Ureter (tissue), 1 donor: ENCODE data around the gene EXOC3. TPM values are rescaled to one million over a fixed set of nuclear protein-coding genes. Genes with fewer than 3 reads are reported as not detected.

Experiments
- DNase-seq: peaks from one replicate; pipeline ENCODE4 v3.0.0-alpha.2; 2020; ENCODE audit warnings: low spot score
- total RNA-seq: library from RNA; stranded (reverse); gene quantifications from one replicate; pipeline ENCODE4 v1.2.4, GENCODE V29; 2023
- donor health status: DM: yes; HTN: yes; CAD: no.

Gene EXOC3
- total RNA-seq, 1 donor from 2014 or later, result 63.3 TPM

DNA sequence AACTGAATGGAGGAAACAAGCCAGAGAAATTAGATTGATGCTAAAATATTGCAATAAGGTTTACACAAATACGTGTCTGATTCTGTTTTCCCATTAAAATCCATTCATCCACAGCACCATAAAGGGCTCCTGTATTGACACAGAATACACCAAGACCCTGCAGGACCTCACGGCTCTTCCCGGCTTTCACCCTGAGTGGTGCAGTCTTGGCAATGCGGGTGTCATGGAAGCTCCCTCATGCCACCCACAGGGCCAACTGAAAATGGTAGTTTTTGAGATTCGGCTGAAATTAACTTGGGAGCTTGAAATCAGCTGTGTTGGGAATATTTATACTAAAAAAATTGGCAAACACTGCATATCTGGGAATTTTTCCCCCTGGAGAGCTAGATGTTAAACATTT is 17.3 kb upstream of the EXOC3 start:
- DNase-seq, result no peak

DNA sequence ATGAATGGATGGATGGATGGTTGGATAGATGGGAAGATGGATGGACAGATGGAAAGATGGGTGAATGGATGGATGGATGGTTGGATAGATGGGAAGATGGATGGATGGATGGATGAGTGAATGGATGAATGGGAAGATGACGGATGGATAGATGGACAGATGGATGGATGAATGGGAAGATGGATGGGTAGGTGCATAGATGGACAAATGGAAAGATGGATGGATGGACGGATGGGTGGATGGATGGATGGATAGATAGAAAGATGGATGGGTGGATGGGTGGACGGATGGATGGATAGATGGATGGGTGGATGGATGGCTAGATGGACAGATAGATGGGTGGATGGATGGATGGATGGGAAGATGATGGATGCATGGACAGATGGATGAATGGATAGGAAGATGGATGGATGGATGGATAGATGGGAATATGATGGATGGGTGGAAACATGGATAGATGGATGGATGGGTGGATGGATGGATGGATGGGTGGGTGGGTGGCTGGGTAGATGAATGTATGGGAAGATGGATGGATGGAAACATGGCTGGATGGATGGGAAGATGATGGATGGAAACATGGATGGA is 16.5 kb upstream of the EXOC3 start:
- DNase-seq, result no peak

DNA sequence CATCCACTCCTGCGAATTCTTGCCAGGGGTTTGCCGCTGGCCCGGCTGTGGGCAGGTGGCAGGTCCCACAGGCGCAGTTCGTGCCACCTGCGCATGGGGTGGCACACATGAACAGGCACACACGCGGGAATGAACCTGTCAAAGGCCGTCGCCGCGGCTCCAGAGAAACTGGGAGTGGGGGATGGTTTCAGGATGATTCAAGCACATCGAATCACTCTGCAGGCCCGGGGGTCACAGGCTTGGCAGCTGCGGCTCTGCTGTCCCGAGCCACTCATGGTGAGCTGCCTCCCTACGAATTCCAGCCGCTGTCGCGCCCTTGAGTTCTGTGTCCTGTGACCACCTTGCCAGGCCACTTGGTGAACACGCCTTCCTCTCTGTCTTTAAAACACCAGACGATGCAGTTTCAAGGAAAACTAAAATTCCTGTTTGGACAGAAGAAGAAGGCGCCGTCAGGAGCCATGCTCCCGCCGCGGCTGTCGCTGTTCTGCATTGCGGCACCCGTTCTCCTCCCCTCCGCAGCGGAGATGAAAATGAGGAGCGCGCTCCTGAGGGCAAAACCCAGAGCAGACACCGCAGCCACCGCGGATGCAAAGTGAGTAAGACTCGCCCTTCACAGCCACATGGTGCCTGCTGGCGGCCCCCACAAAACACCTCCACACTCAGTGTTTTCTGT is 15.4 kb upstream of the EXOC3 start:
- no peak for DNase-seq

DNA sequence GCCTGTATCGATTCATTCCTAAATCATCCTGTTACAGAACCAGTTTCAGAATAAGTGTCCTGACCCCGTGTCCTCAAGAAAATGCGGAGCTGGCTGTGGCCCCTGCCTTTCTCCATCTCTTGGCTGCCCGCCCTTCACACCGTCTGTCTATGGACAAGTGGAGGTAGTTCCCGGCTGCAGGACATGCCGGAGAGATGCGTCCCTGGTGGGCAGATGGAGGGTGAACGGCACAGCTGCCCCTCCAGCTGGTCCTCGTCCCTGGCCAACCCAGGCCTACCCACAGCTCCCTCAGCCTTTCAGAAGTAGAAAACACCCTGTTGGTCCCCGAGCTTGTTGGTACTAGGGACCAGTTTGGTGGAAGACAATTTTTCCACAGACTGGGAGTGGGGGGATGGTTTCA is 14.8 kb upstream of the EXOC3 start:
- no peak for DNase-seq

DNA sequence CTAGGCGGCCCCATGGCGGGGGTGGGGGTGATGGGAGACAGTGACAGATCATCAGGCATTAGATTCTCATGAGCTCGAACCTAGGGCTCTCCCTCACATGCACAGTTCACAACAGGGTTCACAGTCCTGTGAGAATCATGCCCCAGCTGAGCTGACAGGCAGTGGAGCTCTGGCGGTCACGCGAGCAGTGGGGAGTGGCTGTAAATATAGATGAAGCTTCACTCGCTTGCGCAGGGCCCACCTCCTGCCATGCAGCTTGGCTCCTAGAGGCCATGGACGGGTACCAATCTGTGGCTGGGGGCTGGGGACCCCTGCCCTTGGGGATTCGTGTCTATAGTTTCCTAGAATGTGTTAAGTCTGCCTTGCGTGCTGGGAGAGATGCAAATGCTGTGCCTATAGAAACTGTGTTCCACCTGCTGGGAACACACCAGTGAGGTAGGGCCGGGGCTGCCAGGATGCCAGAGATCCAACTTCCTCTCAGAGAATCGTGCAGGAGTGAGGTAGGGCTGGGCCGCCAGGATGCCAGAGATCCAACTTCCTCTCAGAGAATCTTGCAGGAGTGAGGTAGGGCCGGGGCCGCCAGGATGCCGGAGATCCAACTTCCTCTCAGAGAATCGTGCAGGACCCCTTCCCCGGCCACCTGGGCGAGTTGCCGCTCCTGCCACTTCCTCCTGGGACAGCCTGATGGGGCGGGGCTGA is 14.1 kb upstream of the EXOC3 start:
- no peak for DNase-seq

DNA sequence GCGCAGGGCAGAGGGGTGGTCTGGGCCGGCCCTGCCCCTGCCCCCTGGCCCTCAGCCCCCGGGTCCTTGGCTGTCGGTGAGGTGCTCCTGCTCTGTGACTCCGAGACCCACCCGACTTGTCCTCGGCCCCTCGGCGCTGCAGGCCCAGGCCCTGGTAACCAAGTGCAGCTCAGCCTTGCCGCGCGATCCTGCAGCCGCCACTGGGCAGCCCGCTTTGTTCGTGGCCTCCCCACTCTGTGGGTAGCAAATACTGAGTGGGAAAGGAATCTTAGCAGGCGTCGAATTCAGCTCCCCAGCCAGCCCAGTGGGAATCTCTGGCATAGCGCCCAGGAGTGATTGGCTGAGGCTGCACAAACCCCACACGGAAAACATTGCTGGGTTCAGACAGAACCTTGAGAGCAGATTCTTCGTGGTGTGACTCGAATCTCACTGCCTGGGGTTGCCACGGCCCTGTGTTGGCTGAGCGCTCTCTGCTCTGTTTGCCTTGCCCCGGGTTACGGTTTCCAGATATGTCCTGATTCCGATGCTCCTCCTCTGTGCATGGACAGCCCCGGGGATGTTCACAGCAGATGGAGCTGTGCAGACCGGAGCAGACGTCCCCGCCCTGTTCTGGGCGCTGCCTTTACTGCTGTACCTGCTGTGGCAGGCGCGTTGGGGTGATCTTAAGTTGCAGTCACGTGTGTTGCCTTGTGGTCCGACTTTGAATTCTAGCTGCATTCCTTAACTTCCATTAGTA is 13.4 kb upstream of the EXOC3 start:
- DNase-seq, result no peak

DNA sequence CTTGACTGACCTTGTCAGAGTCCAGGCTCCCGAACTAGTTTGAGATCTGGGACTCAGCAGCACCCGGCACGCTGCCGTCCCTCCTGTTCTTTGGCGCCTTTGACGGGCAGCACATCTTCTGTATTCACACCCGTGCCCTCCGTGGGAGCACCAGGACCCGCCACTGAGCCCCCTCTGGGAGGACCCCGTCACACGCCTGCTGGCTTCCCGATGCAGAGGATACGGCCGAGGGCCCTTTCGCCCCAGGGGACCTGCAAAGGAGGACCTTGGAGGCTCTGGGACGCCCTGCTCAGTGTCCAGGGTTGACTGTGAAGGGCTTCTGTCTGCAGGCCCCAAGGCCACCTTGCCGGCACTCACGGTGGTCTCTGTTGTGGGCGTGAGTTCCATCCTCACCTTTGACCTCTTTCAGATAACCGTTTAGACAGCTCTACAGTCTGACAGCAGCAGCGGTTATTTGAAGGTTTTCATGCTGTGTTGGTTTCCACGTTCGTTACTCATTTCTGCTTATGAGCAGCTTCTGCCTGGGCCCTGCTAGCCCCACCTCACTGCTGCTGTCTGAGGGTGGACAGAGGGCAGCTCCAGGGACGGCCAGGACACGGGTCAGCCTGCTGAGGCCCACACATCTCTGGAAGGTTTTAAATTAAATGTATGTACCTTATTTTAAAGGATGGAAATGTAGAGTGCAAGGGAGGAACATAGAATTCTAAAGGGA is 12.6 kb upstream of the EXOC3 start:
- DNase-seq, result no peak

DNA sequence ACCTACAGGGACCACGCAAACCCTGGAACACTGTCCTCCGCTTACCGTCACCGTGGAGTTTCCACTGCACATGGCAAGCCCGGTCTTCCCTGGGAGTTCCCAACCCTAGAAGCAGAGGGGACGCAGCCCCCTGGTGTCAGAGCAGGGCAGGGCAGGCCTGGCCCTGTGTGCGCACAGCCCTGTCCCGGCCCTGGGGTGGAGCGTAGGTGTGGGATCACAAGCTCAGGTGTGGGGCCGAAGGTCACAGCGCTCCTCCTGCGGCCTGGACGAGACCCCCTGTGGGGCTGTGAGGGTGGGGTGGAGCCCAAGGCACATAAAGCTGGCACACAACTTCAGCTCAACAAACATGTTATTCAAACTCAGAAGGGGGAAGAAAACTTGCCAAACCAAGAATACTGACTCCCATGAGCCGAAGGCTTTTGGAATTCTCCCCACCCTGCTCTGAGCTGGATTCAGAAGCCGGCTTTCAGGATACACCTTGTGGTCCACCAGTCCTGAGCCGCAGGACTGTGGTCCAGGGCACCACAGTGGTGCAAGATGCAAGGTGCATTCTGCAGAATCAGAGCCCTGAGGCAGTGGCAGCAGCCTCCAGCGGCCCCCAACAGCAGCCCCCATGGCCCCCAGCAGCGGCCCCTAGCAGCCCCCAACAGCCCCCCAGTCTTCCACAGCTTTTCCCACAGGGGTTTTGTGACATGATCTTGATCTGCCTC is 11.8 kb upstream of the EXOC3 start:
- no peak for DNase-seq

DNA sequence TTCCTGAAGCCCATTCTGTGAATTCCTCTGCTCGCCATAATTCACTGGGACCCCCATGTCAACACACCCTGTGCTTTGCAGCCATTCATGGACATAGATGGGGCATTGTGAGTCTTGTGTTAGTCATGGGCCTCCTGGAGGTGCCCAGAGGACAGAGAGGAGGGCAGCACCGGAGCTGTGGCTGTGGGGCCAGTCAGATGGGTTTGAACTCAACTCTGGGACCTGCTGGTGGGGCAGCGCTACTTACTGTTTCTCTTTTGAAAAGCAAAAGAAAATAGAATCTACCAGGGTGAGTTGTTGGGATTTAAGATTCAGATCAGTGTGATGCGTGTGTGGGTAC is 11.3 kb upstream of the EXOC3 start:
- no peak for DNase-seq

DNA sequence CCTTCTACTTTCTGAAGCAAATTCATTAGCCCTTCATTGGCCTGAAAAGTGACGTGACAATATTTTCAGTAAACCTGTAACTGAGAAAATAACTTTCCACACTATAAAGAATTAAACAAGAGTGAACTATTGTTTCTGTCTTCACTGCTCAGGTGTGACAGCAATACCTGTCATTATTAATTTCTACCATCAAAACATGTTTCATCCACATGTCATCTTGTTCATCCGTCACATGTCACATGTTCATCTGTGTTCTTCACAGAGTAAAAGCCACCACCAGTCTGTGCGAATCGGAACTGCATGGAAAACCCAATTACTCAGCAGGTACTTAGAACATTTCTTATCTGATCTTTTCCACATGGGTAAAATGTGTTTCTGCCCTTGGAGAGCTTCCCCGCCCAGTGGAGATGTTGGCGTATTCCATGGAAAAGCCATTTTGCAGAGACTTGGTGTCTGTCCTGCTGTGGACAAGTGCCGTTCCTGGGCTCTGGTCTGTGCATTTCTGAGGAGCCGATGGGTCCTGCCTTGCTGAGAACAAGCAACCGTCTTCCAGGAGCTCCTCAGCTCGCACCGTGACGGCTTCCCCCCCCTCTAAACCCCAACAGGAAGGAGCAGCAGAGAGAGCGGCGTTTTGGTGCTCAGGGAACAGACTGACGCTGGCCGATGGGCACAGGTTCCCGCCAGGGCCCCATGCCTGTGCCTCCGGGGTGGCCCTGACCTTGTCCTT is 10.6 kb upstream of the EXOC3 start:
- DNase-seq, result no peak

DNA sequence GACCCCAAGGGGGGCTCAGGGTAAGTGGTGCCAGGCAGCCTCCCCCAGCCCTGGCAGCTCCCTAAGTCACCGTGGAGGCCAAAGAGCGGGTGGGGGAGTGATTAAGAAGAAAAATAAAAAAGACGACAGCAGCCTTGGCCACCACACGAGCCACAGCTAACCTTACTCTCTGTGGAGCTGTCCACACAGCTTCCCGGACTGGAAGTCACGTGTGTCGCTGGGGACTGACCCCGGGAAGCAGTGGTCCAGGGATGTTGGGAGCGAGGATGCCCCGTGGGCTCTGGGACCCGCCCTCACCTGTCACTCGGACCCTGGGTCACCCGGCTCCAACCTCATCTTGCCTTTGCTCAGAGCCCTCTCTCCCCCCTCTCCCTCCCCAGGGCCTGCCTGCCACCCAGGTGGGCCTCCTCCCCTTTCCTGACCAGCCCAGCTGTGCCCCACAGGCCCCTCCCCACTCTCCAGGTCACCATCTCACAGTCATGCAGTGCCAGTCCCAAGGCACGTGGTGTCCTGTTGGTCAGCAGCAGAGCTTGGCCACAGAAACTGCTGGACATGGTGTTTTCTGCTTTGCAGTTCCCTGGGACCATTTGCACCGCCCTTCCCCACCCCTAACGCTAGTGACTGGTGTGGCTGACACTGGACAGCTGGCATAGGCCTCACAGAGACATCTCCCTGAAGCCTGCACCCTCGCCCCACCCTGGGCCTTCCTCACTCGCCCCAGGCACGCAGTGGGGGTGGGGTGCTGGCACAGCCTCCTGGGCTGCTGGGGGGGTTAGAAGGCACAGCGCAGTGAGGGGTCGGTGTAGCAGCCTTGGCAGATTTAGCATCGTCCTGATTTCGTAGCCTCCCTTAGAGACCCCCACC is 9.8 kb upstream of the EXOC3 start:
- DNase-seq, result no peak

DNA sequence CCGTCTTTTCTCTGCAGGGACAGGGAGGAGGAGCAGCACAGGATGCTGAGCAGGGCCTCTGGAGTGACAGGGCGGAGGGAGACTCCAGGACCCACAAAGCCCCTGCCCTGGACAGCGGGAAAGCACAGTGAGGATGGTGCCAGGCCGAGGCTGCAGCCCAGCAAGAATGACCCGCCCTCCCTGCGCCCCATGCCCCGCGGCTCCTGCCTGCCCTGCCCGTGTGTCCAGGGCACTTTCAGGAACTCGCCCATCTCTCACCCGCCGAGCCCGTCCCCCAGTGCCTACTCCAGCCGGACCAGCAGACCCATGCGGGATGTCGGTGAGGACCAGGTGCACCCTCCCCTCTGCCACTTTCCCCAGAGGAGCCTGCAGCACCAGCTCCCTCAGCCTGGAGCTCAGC is 9.1 kb upstream of the EXOC3 start:
- no peak for DNase-seq

DNA sequence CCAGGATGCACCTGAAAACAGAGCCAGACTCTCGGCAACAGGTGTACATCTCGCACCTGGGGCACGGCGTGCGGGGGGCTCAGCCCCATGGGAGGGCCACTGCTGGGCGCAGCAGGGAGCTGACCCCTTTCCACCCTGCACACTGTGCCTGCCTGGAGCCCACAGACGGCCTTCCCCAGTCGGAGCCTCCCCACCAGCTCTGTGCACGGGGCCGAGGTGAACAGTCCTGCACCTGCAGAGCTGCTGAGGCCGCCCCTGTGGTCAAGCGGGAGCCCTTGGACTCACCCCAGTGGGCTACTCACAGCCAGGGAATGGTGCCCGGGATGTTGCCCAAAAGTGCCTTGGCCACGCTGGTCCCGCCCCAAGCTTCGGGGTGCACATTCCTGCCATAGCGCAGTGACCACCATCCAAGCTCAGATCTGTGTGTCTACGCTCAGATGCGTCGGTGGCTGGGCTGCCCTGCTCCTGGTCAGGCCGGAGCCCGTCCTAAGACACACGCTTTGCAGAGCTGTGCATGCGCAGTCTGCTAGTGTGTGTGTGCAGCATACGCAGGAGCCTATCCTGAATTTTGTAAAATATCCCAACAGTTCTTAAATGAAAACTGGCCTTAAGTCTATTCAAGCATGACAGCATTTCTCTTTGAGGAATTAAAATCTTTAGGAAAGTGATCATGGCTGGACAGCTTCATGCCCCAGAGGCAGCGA is 8.4 kb upstream of the EXOC3 start:
- no peak for DNase-seq

DNA sequence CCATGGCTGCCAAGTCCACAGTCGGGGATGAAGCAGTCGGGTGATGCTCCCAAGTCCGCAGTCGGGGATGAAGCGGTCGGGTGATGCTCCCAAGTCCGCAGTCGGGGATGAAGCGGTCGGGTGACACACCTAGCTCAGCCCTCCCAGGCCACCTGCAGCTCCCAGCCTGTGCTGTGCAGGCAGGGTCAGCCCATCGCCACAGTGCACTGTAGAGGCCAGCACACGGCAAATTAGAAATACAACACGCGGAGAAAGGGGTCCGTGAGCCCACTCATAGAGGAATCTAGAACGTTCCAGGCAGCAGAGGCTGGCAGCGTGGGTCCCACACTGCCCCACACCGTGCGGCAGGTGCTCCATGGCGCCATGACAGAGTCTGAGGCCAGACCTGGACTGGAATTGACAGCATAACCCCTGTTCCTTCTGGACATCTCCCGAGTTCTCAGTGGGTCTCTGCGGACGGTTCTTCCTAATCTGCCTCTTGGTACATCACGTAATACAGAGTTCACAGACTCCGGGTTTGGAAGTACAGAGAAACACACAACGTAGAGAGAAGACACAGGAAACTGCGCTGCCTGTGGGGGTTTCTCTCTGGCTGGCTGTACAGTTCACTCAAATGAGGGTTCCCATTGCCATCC is 7.7 kb upstream of the EXOC3 start:
- DNase-seq, result no peak

DNA sequence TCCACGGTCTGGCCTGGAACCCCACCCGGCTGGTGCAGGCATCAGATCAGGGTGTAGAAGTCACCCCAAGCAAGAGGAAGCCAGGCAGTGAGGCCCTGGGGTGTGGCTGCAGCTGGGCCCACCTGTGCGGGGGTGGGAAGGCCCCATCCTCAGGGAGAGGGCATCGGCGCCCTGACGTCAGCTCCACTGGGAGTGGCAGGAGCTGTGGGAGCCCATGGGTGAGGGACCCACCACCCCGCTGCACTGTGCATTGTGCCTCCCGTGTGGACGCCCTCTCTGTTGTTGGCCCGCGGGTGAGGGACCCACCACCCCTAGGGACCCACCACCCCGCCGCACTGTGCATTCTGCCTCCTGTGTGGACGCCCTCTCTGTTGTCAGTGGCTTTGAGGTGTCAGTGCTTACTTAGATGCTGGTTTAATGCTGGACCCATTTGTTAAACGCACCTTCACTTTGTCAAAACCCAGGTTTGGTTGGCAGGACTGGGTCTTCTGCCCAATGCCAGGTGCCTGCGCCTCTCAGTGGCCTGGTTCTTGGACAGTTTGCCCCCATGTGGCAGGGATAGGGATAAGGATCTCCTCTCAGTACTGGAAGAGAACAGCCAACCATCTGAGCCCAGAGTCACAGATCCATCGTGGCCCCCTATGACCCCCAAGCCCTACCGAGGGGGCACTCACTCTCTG is 6.9 kb upstream of the EXOC3 start:
- DNase-seq, result no peak

DNA sequence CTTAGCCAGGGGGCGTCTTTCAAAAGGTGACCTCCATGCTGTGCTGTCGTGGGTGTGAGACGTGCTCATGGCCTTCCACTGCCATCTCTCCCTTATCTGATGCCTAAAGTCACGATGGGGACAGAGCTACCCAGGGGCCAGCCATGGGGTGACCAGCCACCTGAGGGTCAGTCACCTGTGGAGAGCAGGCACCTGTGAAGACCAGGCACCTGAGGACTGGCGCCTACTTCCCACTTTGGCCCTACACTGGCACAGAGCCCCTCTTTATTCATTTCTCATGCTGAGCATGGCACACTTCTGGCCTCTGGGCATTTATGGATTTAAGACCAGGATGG is 6.4 kb upstream of the EXOC3 start:
- DNase-seq, result no peak

DNA sequence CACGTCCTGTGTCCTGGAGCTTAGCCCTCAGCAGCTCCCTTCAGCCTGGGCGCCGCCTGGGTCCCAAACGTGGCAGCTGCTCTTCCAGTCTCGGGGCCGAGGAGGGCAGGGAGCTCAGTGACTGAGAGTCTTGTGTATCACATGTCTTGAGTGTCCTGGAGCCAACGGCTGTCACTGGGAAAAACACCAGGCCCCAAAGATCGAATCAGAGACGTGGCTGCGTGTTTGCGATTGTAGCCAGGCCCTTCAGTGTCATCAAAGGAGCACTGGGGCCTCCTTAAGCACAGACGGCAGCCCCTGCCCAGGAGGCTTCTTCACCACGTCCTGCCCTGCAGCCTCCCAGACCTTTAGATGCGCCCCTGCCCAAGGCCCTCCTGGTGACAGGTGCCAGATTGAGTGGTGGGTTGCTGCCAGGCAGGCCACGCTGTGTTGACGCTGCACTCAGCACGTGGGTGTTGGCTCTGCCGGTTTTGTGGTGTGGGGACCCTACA is 5.7 kb upstream of the EXOC3 start:
- DNase-seq, result no peak

DNA sequence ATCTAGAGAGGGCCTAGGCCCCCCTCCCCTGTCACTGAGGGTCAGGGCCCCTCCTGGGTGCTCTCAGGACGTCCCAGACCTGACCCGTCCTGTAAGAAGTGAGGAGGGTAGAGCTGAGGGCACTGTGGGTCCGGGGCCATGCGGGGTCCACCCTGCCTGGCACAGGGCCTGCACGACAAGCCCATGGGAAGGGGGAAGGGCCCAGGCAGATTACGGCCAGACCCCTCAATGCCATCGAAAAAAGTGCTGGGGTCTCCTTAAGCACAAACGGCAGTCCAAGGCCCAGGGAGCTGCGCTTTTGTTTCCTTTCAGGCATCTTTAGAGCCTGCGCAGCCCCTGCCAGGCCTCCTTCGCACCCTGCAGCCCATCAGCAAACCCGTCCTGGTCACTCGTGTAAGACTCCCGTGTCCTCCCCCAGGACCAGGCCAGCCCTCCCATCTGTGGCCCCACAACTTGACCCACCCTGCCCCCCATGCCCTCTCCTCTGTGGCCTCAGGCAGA is 4.4 kb upstream of the EXOC3 start:
- no peak for DNase-seq
